K562 (cell line): ENCODE measurements around the gene CSH1. TPM values are rescaled to one million over a fixed set of nuclear protein-coding genes. Genes with fewer than 3 reads are reported as not detected.

Source experiments
- ATAC-seq: fragments of 200-7000 bp; cut with Tn5 transposase; 3 replicates; pipeline ENCODE4 v1.9.1; 2020; ENCODE audit warnings: moderate library complexity
- BruUV-seq: library from RNA; stranded (reverse); fragments of 400-500 nt; replicated peaks from 2 replicates; lab custom pipeline; 2021; lab: Mats Ljungman, UMichigan
- CTCF ChIA-PET: fragments of 300-600 bp; formaldehyde crosslinking; extraction: SDS; loops from one replicate; lab custom pipeline; 2021; ENCODE audit warnings: low intra/inter-chr PET ratio; lab: Yijun Ruan, JAX
- POLR2A ChIA-PET: fragments of 300-600, 350-650 bp; sonication (Branson Sonifier 250); formaldehyde crosslinking; extraction: SDS; loops from one replicate; lab custom pipeline; 2021; ENCODE audit warnings: antibody characterized with exemption, inconsistent platforms; lab: Yijun Ruan, JAX
- DNase-seq, 4 experiments: peaks; one replicate each; pipeline versions ENCODE4 v3.0.0 to v3.0.0-alpha.2; 2011 to 2018; ENCODE audit warnings: low spot score in 3 of 4, mixed read lengths in 3 of 4; ENCODE audit errors: extremely low read depth in 1 of 4
- FAIRE-seq: peaks from 2 replicates; lab custom pipeline; 2011; peaks lifted over from hg19 to GRCh38; lab: Jason Lieb, UNC
- H2AFZ ChIP-seq: 2 replicates; pipeline ENCODE4 v1.6.0; 2011; ENCODE audit warnings: low read depth, low read length, control low read depth, inconsistent platforms
- H3K27ac ChIP-seq: fragments of 200-600 bp; 3 replicates; pipeline ENCODE4 v1.8.0; 2011; ENCODE audit warnings: low read depth, mild to moderate bottlenecking, control low read depth, inconsistent platforms, low read length, moderate library complexity, mixed read lengths; ENCODE audit errors: extremely low read depth
- H3K27me3 ChIP-seq, 2 experiments: fragments of 300-600 bp in 1 of 2; 2 replicates in 1 of 2; 3 replicates in 1 of 2; pipeline versions ENCODE4 v1.6.0 to v1.8.0; 2011; ENCODE audit warnings: inconsistent platforms in 2 of 2, low read length in 2 of 2, mild to moderate bottlenecking in 1 of 2, mixed read lengths in 1 of 2, moderate library complexity in 1 of 2; ENCODE audit not compliant: control insufficient read depth in 2 of 2, insufficient read depth in 2 of 2
- H3K36me3 ChIP-seq: fragments of 300-600 bp; 3 replicates; pipeline ENCODE4 v1.8.0; 2011; ENCODE audit warnings: mild to moderate bottlenecking, low read length, inconsistent platforms; ENCODE audit not compliant: control insufficient read depth, insufficient read depth
- H3K4me1 ChIP-seq, 2 experiments: fragments of 200-600 bp in 1 of 2; replicated peaks in 1 of 2; 2 replicates in 1 of 2; 3 replicates in 1 of 2; pipeline versions ENCODE4 v1.5.1 to v1.8.0; 2011; ENCODE audit warnings: inconsistent platforms in 2 of 2, low read length in 2 of 2, mild to moderate bottlenecking in 1 of 2, mixed read lengths in 1 of 2, moderate library complexity in 1 of 2; ENCODE audit not compliant: control insufficient read depth in 2 of 2, insufficient read depth in 2 of 2
- H3K4me2 ChIP-seq: 2 replicates; pipeline ENCODE4 v1.6.1; 2011; ENCODE audit warnings: low read length, control low read depth, inconsistent platforms, mixed read lengths; ENCODE audit not compliant: insufficient read depth
- H3K4me3 ChIP-seq: fragments of 200-600 bp; sonication (generic), shearing (Covaris generic); 2 replicates; pipeline ENCODE4 v1.5.1; 2016; ENCODE audit warnings: control low read depth, inconsistent platforms
- H3K79me2 ChIP-seq: fragments of 200-600 bp; 3 replicates; pipeline ENCODE4 v1.8.0; 2011; ENCODE audit warnings: low read length, inconsistent platforms; ENCODE audit not compliant: control insufficient read depth, insufficient read depth
- H3K9ac ChIP-seq, 2 experiments: 2 replicates each; pipeline versions ENCODE4 v1.6.0 to v1.6.1; 2011; ENCODE audit warnings: low read depth in 2 of 2, low read length in 2 of 2, control low read depth in 1 of 2, inconsistent platforms in 1 of 2, mild to moderate bottlenecking in 1 of 2, mixed read lengths in 1 of 2; ENCODE audit not compliant: insufficient read depth in 1 of 2
- H3K9me1 ChIP-seq: one replicate; pipeline ENCODE4 v1.6.0; 2011; ENCODE audit warnings: inconsistent platforms, mild to moderate bottlenecking, low read length, moderate library complexity; ENCODE audit not compliant: control insufficient read depth, insufficient read depth
- H3K9me3 ChIP-seq: replicated peaks from 2 replicates; pipeline ENCODE4 v1.5.1; 2011; ENCODE audit warnings: low read depth, low read length, inconsistent platforms; ENCODE audit not compliant: control insufficient read depth, insufficient read depth
- H4K20me1 ChIP-seq: replicated peaks from 2 replicates; pipeline ENCODE4 v1.6.1; 2011; ENCODE audit warnings: low read length, inconsistent platforms, mixed read lengths; ENCODE audit not compliant: control insufficient read depth, insufficient read depth
- MAX ChIP-seq: sonication (generic); formaldehyde crosslinking; IDR thresholded peaks from 2 replicates; pipeline ENCODE4 v1.9.0; 2022; ENCODE audit warnings: mild to moderate bottlenecking, missing genetic modification reagents
- NFE2 ChIP-seq: IDR thresholded peaks from 2 replicates; pipeline ENCODE4 v1.6.1; 2014; ENCODE audit warnings: antibody characterized with exemption, low read depth
- NUFIP1 ChIP-seq: fragments of 450-650 bp; IDR thresholded peaks from 2 replicates; pipeline ENCODE4 v1.6.1; 2018; ENCODE audit not compliant: partially characterized antibody
- RBM25 ChIP-seq: fragments of 200-400 bp; formaldehyde crosslinking; IDR thresholded peaks from 2 replicates; pipeline ENCODE4 v1.6.1; 2018; ENCODE audit warnings: low read length, low read depth, moderate library complexity; ENCODE audit not compliant: severe bottlenecking
- STAT5B ChIP-seq: fragments of 250-450 bp; sonication (Bioruptor Pico); IDR thresholded peaks from 2 replicates; pipeline ENCODE4 v1.8.0; 2021; ENCODE audit warnings: mild to moderate bottlenecking, inconsistent platforms
- THRAP3 ChIP-seq: fragments of 450-650 bp; IDR thresholded peaks from 2 replicates; pipeline ENCODE4 v1.6.1; 2016; ENCODE audit warnings: mild to moderate bottlenecking, inconsistent platforms, borderline replicate concordance
- WHSC1 ChIP-seq: IDR thresholded peaks from one replicate; pipeline ENCODE4 v1.6.1; 2012; ENCODE audit warnings: low read length, control low read depth, inconsistent platforms
- WGBS: fragments of 100-300 bp; shearing (Covaris generic); methylation state at CpG from one replicate; pipeline ENCODE4 v1.1.6; 2016; ENCODE audit warnings: low coverage, mixed read lengths; ENCODE audit not compliant: insufficient coverage; ENCODE audit errors: missing lambda C conversion rate; 5-methylcytosine and 5-hydroxymethylcytosine counted together
- in situ Hi-C: fragments of 300-500 bp; cut with MboI; formaldehyde crosslinking; loops from 4 replicates; pipeline ENCODE4 v1.15.0; 2018; ENCODE audit warnings: inconsistent platforms, mixed read lengths
- intact Hi-C: fragments of 100-400 bp; cut with micrococcal nuclease; formaldehyde crosslinking; loops from 2 replicates; pipeline ENCODE4 v1.14.2; 2022
- polyA plus RNA-seq, 8 experiments: library from polyadenylated mRNA; depleted of rRNA in 4 of 8; stranded (reverse) in 5 of 8; unstranded in 3 of 8; fragments of >200 nt; fragmentation: Nextera tagmentation in 2 of 8; fragmentation: Illumina TruSeq in 1 of 8; extraction: Ambion mirVana in 2 of 8; extraction: Trizol in 1 of 8; gene quantifications; 2 replicates each; pipeline versions ENCODE4 v1.2.1 to v1.2.3, GENCODE V29; 2011 to 2014; ENCODE audit warnings: inconsistent platforms in 1 of 8, missing spikeins in 1 of 8
- total RNA-seq, 7 experiments: library from RNA; depleted of rRNA in 6 of 7; stranded (reverse); fragments of >200 nt in 6 of 7; fragmentation: Illumina TruSeq in 2 of 7; extraction: Trizol in 2 of 7; gene quantifications; 2 replicates each; pipeline versions ENCODE4 v1.2.1 to v1.2.3, GENCODE V29; 2011 to 2021; ENCODE audit warnings: low replicate concordance in 1 of 7

Gene CSH1
- total and polyA plus RNA-seq, 9 of the 15 experiments (the other 6 are each of a cell fraction or from before 2014, with no cell fraction given): not detected

GRCh38 chr17:63942309-63942985 lies 46.1 kb upstream of the CSH1 start:
- Histone ChIP-seq H3K27ac (no peak overlapping the region), H3K27me3 (peaks cover 17 to 50% of the 10 kb centered on the region in 2 experiments; a peak in 4 of 5 replicates), H3K36me3 (no peaks in the 10 kb centered on the region), H3K9me3 (no peaks in the 10 kb centered on the region; the same call in 1 of the 2 replicates), H4K20me1 (no peaks in the 10 kb centered on the region; the same call in 1 of the 2 replicates), H3K4me1 (peaks cover 3 to 40% of the 10 kb centered on the region in 2 experiments; a peak in 3 of 5 replicates), H3K79me2 (no peaks in the 10 kb centered on the region), H2AFZ (no peak overlapping the region), H3K9ac (no peak overlapping the region), H3K4me2 (no peak overlapping the region), H3K9me1 (no peaks in the 10 kb centered on the region), H3K4me3 (no peak overlapping the region)
- no peak for DNase-seq
- in situ Hi-C loops (no loop called here), intact Hi-C loops (loop anchor here (10.0 kb wide), 1 partner anchor 82 kb away; the partner anchor contains the start of gene ICAM2)
- WGBS: 17% methylated on average over 17 of the region's 21 CpGs
- ChIA-PET CTCF (no interaction called here), POLR2A (no interaction called here)
- no peak for FAIRE-seq
- TF ChIP-seq THRAP3: no peak
- 0 out of 2 replicates have a peak, but pooled peaks have one; percentile 35 for TF ChIP-seq MAX (CRISPR knock-in tag)
- TF ChIP-seq RBM25: peak; percentile 54
- TF ChIP-seq NUFIP1: no peak
- TF ChIP-seq STAT5B (CRISPR knock-in tag): no peak
- TF ChIP-seq NFE2: 0 out of 2 replicates have a peak, but pooled peaks have one; percentile 9
- TF ChIP-seq WHSC1: no peak
- no peak for ATAC-seq
- BruUV-seq: no TSS peak
